HG03571 (cell line): Measurements from ENCODE around the gene UBE2D3.
A peak's percentile ranks its signal among the peaks of the same experiment; 100 is the strongest.

Source experiments
- ATAC-seq: cut with Tn5 transposase; IDR thresholded peaks from one replicate; pipeline ENCODE4 v1.9.1; 2021; ENCODE audit not compliant: unreplicated experiment

UBE2D3 gene

DNA sequence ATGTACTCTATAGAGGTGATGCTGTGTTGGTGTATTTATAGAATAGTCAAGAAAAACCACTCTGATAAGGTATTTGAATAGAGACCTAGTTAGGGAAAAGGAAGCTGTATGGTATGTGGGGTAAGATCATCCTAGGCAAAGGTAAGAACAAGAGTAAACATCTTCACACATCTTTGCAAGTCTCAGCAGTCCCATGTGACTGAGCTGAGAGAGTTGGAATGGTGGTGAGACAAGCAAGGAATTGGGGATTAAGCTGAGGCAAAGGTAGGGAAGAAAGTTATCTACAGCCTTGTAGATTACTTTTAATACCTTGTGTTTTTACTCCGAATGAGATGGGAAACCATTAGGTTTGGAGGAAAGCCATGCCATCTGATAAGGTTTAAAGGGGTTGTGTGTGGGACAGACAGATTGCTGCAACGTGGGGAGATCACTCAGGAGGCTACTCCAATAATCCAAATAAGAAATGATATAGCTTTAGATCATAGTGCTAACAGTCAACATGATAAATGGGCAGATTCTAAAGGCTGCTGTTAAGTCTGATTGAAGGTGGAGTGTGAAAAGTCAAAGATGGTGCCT lies 34.9 kb downstream of the UBE2D3 start:
- ATAC-seq: no peak

DNA sequence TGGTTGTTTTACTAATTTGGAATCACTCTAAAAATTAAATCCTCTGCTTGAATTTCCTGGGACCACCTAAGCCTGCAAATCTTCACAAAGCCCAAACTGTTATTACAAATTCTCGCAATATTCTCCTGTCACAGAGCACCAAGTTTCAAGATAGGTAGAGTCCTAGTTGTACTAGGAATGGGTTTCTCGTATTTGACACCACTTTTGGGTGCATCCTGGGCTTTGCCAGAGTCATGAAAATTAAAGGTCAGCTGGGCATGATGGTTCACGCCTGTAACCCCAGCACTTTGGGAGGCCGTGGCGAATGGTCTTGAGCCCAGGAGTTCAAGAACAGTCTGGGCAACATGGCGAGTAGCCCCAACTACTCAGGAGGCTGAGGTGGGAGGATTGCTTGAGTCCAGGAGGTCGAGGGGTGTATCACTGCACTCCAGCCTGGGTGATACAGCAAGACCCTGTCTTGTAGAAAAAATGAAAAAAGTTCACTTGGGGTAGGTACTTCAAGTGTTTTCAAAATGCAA lies 36.0 kb downstream of the UBE2D3 start:
- no peak for ATAC-seq

- no peak for ATAC-seq
Measured at GRCh38 chr4:102789317-102789717, 38.0 kb downstream of the UBE2D3 start.

GRCh38 chr4:102787944-102788343 lies 39.4 kb downstream of the UBE2D3 start:
- no peak for ATAC-seq

GRCh38 chr4:102787096-102787881 lies 40.1 kb downstream of the UBE2D3 start:
- ATAC-seq: no peak

DNA sequence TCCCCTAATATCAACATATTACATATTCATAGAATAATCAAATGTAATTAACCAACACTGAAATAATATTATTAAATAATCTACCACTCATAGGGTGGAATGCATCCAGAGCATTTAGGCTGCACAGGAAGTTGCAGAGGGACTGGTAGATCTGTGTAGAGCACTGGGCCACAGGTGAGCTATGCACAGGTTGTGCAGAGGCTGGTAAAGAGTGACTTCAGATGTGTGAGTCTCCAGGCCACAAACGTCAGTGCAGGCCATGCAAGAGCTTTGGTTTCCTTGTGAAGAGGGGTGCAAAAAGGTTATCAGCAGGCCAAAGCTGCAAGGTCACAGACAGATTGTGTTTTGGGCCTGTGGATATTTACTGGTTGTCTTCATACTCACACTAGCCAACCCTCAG lies 41.1 kb downstream of the UBE2D3 start:
- ATAC-seq: no peak

GRCh38 chr4:102783006-102783405 lies 44.3 kb downstream of the UBE2D3 start:
- no peak for ATAC-seq

GRCh38 chr4:102781570-102781969 lies 45.8 kb downstream of the UBE2D3 start:
- ATAC-seq: no peak

GRCh38 chr4:102780476-102781144 lies 46.7 kb downstream of the UBE2D3 start:
- no peak for ATAC-seq

DNA sequence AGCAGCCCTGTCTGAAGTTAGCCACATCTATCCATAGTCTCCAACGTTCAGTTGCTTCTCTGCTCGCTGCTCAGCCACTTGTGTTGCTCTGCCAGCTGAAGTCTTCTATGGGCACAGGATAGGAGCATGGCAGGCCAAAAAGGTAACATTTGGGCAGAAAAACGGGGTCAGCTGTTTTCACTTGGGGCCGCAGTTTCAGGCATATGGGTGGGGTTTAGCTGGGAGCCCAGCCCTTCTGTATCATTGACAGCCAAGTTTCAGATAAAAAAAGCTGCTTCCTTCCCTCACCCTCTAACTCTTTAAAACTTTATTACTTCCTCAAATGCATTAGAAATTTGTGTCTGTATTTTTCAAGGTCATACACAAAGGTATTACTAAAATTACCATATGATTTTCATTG lies 48.1 kb downstream of the UBE2D3 start:
- ATAC-seq: no peak

- ATAC-seq: no peak
Measured at GRCh38 chr4:102778720-102779119, 48.6 kb downstream of the UBE2D3 start.

GRCh38 chr4:102775805-102776204 lies 51.5 kb downstream of the UBE2D3 start:
- no peak for ATAC-seq

- ATAC-seq: no peak
Measured at GRCh38 chr4:102774254-102774653, 53.1 kb downstream of the UBE2D3 start.

DNA sequence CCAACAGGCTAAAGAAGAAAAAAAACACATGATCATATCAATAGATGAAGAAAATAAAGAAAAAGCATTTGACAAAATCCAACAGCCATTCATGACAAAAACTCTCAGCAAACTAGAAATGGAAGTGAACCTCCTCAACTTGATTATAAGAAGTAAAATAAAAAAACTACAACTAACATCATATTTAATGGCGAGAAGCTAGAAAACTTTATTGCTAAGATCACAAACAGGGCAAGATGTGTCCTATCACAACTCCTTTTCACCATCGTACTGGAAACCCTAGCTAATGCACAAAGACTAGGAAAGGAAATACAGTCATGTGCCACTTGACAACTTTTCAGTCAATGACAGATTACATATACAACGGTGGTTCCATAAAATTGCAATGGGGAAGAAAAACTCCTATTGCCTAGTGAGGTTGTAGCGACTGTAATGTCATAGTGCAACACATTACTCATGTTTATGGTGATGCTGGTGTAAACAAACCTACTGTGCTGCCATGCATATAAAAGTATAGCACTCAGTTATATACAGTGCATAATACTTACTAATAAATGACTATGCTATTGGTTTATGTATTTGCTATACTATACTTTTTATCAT lies 54.5 kb downstream of the UBE2D3 start:
- ATAC-seq: no peak

- ATAC-seq: no peak
Measured at GRCh38 chr4:102764901-102765300, 62.5 kb downstream of the UBE2D3 start.

DNA sequence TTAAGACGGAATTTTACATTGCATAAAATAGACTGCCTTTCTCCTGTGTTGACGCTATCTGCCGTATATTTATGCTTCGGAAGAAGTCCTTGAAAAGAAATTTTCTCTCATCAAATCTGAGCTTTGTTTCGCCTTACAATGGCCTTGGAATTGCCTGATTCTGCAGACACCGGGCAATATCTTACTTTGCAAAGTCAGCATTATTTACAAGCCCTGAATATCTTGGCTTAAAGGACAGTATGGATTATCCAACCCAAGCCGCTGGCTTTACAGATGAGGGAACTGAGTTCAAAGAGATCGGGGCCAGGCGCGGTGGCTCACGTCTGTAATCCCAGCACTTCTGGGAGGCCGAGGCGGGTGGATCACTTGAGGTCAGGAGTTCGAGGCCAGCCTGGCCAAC lies 65.4 kb downstream of the UBE2D3 start:
- no peak for ATAC-seq

- no peak for ATAC-seq
Measured at GRCh38 chr4:102761296-102761701, 66.1 kb downstream of the UBE2D3 start.

DNA sequence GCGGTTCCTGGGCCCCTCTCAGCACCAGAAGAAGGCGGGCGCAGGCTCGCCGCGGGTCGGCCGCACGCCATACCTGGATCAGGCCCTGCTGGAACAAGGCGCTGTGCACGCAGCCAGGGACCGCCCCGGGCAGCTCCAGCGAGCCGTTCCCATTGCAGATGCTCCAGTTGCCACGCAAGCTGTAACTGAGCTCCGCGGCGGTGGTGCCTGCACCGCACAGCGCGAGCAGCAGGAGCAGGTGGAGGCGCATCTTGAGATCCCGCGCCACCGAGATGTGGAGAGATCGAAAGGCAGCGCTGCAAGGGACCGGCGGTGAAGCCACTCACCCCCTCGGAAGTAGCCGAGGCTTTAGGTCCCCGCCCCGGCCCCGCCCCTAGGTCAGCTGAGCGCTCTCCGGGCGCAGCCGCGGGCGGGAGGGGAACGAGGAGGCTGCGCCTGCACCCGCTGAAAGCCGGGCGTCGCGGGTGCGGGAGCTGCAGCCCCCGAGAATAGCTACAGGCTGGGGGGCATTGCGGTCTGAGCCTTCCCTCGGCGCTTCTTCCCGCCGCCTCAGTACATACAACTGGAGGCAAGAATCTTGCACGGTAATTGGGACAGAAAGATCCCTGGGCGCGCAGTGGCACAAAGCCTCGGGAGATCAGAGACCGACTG lies 66.6 kb downstream of the UBE2D3 start, which contains the start of gene MANBA:
TSS of gene MANBA (minus strand) at position 324 of the 651 bp plus-strand sequence. CDS start at position 250, 74 bp downstream.
- peak; percentile 95 for ATAC-seq

- ATAC-seq: peak; percentile 62
Measured at GRCh38 chr4:102759831-102760644, 67.3 kb downstream of the UBE2D3 start.
